Hematopoietic multipotent progenitor cell treated with erythropoietin and hydrocortisone succinate and interleukin-3 and kit ligand, for 6 days (in vitro differentiated cells): Measurements from ENCODE around the gene MARK1.
"Not testable (repeated sequence)": the region's sequence is repeated elsewhere in the genome, so short reads cannot be mapped to it uniquely, and the experiment has no call there.

Source experiments
- DNase-seq: peaks from one replicate; pipeline ENCODE4 v3.0.0-alpha.2; 2015

MARK1 gene

DNA sequence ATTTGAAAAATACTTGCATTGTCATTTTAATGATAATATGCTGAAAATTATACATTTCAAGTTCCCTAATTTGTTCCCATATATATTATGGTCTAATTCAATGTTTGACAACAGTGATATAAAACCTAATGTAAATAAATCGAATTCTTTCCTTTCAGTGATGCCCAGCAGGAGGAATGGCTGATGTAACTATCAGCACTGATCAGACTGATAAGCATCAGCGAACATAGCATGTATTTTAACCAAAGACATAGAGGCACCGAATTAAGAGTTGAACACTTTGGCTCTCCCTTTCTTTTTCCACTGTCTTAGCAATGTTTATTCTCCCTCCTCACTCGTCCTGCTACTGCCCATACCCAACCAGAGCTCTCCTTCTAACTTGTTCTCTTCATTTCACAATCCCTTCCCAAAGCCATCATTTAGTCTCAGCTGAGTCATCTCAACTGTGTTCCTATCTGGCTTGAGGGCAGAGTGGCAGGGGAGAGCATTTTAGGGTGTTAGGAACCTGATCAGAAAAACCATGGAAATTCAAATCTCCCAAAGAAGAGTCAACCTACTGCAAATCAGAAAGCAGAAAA is 103.4 kb downstream of the MARK1 start:
- DNase-seq: no peak

DNA sequence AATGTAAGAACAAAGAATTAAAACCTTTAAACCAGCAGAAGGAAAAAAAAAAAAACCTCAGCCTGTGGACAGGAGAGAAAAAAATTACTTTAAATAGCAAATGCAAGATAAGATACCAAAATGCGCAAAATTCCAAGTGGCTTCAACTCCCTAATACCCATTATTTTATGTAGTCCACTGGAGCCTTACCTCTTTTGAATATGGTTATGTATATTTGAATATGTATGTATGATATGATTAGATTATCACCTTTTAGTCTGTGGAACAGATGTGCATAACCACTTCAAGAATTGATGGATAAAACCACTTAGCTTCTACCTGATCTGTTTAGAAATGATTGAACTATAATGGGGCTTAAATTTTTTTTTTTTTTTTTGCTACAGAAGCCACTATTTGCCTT is 109.8 kb downstream of the MARK1 start:
- DNase-seq: no peak

DNA sequence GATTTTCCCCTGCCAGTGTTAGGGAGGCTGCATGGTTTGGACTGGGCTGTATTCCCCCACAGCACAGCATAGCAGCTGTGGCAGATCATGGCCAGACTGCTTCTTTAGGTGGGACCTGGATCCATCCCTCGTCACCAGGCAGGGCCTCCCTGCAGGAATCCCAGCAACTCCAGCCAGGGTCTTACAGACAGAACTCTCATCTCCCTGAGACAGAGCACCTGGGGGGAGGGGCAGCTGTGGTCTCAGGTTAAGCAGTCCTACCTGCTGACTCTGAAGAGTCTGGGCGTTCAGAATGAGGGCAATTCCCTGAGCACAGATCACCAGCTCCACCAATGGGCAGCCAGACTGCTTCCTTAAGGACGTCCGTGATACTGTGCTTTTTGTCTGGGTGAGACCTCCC is 114.3 kb downstream of the MARK1 start:
- DNase-seq: no peak

DNA sequence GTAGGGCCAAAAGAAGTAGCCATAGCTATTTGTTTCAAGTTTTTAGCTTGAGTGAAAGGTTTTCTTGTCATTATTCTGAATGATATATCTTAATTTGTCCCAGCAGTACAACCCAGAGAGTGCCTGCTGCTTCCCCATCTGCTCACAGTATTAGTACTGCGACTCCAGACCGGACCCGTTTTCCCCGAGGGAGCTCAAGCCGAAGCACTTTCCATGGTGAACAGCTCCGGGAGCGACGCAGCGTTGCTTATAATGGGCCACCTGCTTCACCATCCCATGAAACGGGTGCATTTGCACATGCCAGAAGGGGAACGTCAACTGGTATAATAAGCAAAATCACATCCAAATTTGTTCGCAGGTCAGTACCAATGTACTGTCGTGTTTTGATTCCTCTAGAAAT is 125.1 kb downstream of the MARK1 start:
- no peak for DNase-seq

DNA sequence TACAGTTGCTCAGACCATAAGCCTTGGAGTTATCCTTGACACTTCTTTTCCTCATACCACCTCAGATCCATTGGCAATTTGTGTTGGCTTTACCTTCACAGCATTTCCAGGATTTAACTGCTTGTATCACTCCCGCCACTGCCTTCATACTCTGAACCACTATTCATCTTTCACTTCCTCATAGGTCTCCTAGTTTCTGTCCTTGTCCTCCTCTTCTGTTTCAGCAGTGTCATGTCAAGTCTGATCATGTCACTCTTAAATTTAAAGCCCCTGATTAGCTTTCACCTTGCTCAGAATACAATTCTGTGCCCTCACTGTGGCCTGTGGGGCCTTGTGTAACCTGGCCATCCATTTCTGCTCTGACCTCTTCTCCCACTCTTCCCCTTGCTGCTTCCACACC is 127.6 kb downstream of the MARK1 start:
- no peak for DNase-seq

DNA sequence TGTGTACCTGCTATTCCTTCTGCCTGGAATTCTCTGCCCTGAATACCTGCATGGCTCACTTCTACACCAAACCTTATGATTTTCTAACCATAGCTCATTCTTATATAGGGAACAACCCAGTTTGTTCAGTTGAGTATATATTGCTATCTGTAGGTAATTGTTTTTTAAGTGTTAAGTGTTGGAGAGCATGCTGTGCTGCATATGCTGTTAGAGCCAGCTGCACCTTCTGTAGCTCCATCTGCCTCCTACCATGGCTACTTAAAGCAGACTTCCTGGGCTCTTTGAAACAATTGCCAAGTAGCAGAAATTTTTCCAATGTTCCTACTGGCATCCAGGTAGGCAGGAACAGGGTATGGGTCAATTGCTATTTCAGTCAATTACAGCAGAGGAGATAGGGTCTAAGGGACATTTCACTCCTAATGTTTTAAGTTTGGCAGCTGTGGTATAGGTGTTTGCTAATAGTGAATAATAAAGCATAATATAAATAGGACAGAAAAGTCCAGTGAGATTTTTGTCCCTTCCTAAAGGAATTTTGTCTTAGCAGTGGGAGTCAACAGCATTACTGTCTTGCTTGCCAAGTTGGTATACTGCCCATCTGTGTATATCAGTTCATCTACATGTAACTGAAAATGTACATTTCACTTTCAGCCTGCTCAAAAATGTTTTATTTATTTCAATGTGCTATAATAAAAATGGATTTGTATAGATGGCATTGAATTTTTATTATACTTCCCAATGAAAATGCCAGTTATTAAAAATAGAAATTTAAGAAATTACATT is 128.2 kb downstream of the MARK1 start:
- DNase-seq: no peak

DNA sequence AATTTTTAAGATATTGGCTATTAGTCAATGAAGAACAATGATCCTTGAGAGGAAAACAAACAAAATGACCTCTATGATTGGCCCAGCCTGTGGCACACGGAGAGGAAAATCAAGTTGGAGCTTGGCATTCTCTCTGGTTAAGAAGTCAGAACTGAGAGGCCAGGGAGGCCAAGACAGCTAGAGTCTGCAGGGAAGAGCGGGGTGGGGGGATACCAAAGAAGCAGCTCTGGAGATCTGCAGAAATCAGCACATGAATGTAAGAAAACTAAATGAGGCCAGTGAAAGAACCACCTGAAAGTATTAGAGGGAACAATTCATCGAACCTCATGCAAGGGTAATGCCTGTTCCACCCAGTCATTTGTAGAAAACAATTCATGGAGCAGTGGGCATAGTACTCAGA is 138.4 kb downstream of the MARK1 start:
- no peak for DNase-seq

DNA sequence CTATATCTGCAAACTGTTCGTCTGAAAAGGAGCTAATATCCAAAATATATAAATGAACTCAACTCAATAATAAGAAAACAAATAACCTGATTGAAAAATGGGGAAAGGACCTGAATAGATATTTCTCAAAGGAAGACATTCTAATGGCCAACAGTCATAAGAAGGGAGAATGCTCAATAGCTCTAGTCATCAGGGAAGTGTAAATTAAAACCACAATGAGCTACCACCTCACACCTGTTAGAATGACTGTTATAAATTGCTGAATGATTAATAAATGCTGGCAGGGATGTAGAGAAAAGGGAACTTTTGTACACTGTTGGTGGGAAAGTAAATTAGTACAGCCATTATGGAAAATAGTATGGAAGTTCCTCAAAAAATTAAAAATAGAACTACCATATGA is 141.1 kb downstream of the MARK1 start:
- DNase-seq: no peak

DNA sequence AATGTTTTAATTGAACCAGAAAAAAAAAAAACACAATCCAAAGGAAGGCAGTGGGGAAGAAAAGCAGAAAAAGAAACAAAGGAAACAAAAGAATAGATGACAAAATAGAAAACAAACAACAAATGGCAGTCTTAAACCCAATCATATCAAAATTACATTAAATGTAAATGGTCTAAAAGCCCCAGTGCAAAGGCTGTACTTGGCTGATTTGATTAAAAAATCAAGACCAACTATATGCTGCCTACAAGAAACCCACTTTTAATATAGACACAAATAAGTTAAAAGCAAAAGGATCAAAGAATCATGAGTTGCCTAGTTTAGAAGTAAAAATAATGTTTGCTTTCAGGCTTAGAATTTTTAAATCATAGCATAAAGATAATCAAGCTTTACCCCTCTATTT is 142.4 kb downstream of the MARK1 start:
- DNase-seq: no peak

DNA sequence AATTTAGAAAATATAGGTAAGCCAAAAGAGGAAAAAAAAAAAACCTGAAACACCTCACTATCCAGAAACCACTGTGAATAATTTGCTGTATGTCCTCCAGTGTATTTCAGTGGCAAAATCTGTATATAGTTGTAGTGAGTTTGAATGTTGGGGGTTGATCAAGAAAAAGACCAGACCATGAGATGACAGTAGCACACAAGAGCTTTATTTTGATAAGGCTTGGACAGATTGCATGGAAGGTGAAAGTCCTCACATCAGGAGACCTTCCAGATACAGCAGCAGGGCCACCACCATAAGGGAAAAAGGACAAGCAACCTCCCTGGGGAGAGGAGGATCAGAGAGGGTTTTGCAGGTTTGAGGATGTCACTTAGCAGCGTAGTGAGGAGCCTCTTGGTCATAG is 146.0 kb downstream of the MARK1 start:
- DNase-seq: no peak

DNA sequence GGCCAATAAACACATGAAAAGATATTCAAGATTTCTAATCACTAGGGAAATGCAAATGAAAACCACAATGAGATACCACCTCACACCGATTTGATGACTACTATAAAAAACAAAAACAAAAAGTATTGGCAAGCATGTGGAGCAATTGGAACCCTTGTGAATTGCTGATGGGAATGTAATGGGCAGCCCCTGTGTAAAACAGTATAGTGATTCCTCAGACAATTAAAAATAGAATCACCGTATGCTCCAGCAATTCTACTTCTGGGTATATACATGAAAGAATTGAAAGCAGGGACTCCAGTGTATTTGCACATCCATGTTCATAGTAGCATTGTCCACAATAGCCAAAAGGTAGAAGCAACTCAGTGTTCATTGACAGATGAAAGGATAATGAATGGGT is 149.3 kb downstream of the MARK1 start:
- DNase-seq: no peak

DNA sequence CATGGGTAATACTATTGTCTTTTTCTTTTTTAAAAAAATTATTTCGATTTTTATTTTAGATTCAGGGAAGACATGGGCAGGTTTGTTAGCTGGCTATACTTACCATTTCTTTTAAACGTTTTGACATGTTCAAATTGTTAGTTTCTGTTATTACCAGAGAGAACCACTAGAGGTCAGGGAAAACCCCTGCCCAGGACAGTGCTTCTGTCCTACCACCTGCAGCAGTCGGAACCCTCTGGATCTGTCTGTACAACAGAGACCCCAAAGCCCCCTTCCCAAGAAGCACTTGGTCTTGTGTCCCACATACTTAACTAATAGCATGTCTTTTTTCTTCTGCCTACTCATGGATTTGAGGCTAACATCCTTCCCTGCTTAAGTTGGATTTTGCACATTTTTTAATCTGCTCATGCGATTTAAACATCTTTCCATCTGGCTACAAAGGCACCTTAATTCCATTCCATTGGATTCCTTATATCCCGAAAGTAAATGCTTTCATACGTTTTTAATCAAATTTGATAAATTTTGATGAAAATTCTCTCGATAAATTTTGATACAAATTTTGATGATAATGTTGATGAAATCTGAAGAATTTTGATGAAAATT is 152.2 kb downstream of the MARK1 start:
- peak; percentile 60 for DNase-seq

DNA sequence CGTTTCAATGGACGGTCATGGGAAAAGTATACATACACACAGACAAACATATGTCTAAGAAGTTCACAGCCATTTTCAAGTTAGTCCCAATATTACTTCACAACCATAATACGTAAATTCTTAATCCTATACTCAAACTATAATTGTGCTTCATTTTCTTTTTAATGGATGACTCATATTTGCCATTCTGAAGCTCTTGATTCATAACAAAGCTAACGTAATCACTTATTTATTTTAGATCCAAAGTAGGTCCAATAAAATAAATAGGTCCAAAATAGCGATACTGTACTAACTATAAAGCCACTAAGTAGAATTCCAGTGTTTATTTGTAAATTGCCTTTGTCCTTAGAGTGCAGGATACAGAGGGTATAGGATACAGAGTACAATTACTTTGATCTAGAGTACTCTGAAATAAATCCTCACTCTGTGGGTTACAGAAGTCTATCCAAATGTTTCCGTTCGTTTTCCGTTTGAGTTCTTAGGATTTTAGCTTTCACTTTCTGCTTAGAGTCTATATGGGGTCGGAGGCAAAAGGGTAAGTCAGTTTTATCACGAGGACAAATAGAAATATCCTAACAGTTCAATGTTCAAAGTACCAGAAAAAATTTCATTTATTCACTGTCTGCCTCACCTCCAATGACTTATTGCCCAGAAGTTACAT is 153.4 kb downstream of the MARK1 start:
- DNase-seq: no peak

DNA sequence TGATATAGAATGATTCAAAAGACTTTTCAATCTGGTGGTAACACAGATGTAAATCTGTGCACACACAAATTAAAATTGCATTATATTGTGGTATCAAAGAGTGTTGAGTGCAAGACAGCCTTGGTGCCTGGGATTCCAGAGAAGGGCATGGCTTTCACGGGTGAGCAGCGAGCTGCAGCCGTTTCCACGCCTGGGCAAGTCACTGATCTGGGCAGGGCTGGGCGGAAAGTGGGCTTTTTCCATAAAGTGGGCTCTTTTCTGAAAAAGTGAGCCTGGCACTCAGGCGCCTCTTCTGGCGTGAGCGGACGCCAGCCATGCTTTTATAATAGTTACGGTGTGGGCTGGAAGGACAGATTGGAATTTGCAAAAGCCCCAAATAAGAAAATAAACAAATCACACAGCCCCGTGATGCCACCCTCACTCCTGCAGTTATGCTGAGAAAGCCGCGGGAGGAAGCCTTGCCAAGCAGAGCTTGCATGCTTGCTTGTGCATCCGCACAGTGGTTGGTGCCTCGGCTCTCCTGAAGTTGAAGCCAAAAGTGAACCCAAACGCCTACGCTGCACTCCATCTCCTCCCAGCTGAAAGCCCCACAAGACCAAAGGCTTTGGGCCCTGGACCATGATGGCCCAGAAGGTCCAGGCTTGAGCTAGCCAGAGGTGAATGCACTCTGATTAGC is 155.1 kb downstream of the MARK1 start:
- DNase-seq: no peak

DNA sequence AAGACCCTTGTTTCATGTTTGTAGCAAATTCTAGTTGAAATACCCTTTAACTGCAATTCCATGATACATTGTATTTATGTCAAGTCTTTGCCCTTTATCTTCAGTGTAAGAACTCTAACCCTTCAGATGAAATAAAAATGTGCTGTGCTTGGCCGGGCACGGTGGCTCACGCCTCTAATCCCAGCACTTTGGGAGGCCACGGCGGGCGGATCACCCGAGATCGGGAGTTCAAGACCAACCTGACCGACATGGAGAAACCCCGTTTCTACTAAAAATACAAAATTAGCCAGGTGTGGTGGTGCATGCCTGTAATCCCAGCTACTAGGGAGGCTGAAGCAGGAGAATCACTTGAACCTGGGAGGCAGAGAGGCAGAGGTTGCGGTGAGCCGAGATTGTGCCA is 155.8 kb downstream of the MARK1 start:
- not testable (repeated sequence) for DNase-seq

DNA sequence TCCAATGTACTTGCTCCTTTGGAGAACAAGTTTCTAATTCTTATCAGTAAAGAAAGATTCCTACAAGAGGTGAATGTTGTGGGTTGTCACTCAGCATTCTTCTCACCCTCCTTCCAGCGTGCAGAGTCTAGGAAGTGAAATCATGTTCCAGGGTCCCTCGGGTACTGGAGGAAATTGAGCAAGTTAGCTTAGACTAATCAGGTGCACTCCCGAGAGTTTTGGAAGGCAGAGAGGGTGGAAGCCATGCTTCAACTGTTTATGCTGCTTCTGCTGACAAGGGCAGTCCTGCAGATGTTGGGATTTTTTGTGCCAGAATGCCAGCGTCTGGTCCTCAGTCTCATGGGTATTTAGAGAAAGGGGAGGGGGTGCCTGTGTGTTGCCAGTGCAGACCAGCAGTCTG is 157.0 kb downstream of the MARK1 start:
- DNase-seq: no peak

DNA sequence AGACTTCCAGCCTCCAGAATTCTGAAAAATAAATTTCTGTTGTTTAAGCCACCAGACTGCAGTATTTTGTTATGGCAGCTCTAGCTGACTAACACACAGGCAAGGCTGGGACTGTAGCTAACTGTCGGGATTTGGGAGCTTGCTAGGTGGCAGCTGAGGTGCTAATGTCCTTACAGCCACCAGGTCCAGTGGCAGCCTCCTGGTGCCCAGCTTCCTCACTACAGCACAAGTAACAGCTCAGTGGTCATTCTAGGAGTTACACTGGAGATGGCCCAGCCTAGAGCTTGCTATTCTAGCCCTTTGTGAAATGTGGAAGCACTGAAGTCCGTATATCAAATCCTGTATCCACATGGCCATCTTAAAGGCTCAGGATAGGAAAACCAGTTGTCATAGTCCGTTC is 157.9 kb downstream of the MARK1 start:
- DNase-seq: no peak

DNA sequence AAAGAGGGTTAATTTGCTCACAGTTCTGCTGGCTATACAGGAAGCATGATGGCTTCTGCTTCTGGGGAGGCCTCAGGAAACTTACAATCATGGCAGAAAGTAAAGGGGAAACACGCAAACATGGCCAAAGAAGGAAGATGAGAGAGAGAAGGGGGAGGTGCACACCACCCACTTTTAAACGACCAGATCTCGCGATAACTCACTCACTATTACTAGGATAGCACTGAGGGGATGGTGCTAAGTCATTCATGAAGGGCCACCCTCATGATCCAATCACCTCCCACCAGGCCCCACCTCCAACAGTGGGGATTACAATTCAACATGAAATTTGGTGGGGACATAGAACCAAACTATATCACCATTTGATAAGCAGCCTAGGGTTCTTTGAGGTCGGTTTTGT is 159.9 kb downstream of the MARK1 start:
- DNase-seq: no peak

DNA sequence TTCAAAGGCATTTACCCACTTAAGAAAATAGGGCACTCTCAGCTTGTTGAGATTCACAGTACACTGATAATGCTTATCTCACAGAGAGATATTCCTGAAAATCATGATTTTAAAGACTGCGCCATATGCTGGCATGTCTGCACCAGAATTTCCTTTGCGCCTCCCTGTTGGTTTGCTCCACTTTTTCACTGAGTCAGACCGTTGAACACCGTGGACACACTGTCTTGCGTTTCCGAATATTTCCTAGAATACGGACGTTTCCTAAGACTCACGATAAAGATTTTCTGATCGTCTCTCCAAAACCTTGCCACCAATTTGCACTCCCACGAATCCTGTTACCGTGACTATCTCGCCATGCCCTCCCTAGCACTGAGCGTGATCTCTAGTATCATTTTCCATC is 161.7 kb downstream of the MARK1 start:
- DNase-seq: no peak

DNA sequence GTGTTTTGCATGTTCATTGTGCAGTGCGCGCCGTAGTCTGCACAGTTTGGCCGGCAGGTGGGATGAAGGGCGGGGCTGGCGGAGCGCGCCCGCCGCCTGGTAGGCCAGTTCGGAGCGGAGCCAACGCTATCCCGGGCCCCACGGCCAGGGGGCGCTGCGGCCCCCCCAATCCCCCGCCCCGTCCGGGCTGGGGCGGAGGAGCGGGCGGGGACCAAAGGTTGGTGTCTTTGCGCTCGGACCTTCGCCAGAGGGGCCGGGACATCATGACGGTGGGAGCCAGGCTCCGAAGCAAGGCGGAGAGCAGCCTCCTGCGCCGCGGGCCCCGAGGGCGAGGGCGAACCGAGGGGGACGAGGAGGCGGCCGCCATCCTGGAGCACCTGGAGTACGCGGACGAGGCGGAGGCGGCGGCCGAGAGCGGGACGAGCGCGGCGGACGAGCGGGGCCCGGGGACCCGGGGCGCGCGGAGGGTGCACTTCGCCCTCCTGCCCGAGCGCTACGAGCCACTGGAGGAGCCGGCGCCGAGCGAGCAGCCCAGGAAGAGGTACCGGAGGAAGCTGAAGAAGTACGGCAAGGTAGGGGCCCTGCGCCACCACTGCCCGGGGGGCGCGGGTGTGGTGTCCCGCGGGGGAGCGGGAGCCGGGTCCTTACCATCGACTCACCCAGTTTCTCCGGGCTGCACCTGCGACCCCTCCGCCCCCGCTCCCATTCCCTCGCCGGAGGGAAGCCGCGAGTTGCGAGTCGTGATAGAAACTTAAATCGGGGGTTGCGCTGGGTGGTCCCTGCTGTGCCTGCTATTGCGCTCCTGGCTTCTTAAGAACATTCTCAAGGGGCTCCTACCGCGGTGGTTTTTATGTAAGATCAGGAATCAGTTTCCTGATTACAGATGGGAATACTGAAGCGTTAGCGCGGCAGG is 162.5 kb downstream of the MARK1 start, which contains the start of gene C1orf115:
Gene C1orf115 (plus strand): TSS at position 224 of the 913 bp plus-strand sequence. CDS start 40 bp downstream, at position 264.
- DNase-seq: peak; percentile 73

DNA sequence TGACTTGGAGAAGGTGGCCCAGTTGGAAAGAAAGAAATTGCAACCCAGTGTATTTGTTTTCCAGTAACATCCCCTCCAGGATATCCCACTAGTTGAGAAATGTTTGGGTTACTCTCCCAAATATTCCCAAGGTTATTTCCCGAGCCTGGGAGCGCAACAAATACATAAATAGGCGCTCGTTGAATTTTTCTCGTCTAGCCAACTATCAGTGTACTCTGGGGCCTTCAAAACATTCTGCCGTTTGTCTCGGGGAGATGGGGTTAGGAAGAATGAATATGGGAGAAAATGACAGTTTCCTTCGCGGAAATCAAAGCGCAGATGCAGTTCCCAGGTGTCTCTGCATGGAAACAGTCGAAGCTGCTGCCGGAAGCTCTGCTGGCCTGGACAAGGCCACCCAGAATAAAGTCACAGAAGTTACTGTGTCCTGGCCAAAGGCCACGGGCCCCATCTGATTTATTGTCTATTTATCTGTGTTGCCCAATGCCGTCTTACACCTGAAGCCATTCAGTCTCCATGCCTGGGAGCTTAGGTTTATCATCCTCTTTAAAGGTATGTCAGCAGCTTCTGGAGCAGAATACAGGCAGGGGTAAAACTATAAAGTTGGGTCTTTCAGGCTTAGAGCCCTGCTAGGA is 163.2 kb downstream of the MARK1 start:
- DNase-seq: no peak
